Psoas muscle (tissue), 8 donors: ENCODE results near the gene KRTAP17-1. TPM values are rescaled to one million over a fixed set of nuclear protein-coding genes. Genes with fewer than 3 reads are reported as not detected.
"Not testable (repeated sequence)": the region's sequence is repeated elsewhere in the genome, so short reads cannot be mapped to it uniquely, and the experiment has no call there.

Experiments used
- ATAC-seq, 4 donors: fragments of 200-7000 bp; cut with Tn5 transposase; one replicate each; pipeline ENCODE4 v1.9.1; 2020; ENCODE audit warnings: moderate library complexity in 3 of 4, mild to moderate bottlenecking in 2 of 4
- DNase-seq, 2 donors: peaks; one replicate each; pipeline ENCODE4 v3.0.0-alpha.2; 2020
- H3K27ac ChIP-seq: fragments of 200-600 bp; one replicate; pipeline ENCODE4 v1.8.0; 2022
- H3K27me3 ChIP-seq, 3 donors: fragments of 200-600 bp in 1 of 3; one replicate each; pipeline versions ENCODE4 v1.6.1 to v1.8.0; 2013 to 2022; ENCODE audit warnings: low read length in 2 of 3, mild to moderate bottlenecking in 2 of 3, moderate library complexity in 1 of 3; ENCODE audit not compliant: insufficient read depth in 3 of 3
- H3K36me3 ChIP-seq, 2 donors: fragments of 200-600 bp in 1 of 2; one replicate each; pipeline versions ENCODE4 v1.6.1 to v1.8.0; 2013 to 2022; ENCODE audit warnings: low read depth in 1 of 2, mild to moderate bottlenecking in 1 of 2, moderate library complexity in 1 of 2; ENCODE audit not compliant: insufficient read depth in 1 of 2
- H3K4me1 ChIP-seq: fragments of 200-600 bp; one replicate; pipeline ENCODE4 v1.8.0; 2022
- H3K4me3 ChIP-seq: fragments of 200-600 bp; one replicate; pipeline ENCODE4 v1.8.0; 2022; ENCODE audit warnings: mild to moderate bottlenecking
- H3K9me3 ChIP-seq: fragments of 200-600 bp; one replicate; pipeline ENCODE4 v1.8.0; 2022
- WGBS, 3 donors: extraction: QIAGEN DNeasy Blood & Tissue Kit; methylation state at CpG; one replicate each; pipeline versions ENCODE4 v1.1.6 to v1.1.7; 2013; 5-methylcytosine and 5-hydroxymethylcytosine counted together
- intact Hi-C, 2 donors: fragments of 100-400 bp; cut with DNase I; formaldehyde crosslinking; loops; one replicate each; pipeline versions ENCODE4 v1.11.0 to v1.14.2; 2022
- polyA plus RNA-seq, 3 donors: library from polyadenylated mRNA; stranded (reverse); fragments of 200-250 nt; gene quantifications; one replicate each; pipeline ENCODE4 v1.2.3, GENCODE V29; 2013
- total RNA-seq, 4 donors: library from RNA; stranded (reverse); fragmentation: NEBNext Ultra II Directional in 2 of 4; extraction: Animal tissue kit (Norgen Biotek cat#: 25700) in 2 of 4; gene quantifications; one replicate each; pipeline versions ENCODE4 v1.2.1 to v1.2.4, GENCODE V29; 2021 to 2023
- TF ChIP-seq, protein P1 (sequence below): fragments of 200-600 bp; IDR thresholded peaks from one replicate; pipeline ENCODE4 v1.8.0; 2022; ENCODE audit warnings: antibody characterized with exemption
- donor health status: healthy with polysubstance abuse.
- donor health status: DM: no; HTN: no; CAD: no; lungs with moderate emphysema.
- donor health status: Bipolar disorder and iron deficiency.
- donor health status: healthy.
- donor health status: DM: yes; HTN: yes; CAD: no.
- donor health status: DM: no; HTN: no; CAD: no.
- donor health status: DM: no; HTN: no; CAD: no.
- donor health status: DM: yes; HTN: yes; CAD: no.

The KRTAP17-1 gene
- total and polyA plus RNA-seq, 7 donors, result not detected

- H3K9me3 ChIP-seq, result no peaks in the 10 kb centered on the region
- intact Hi-C loops, result no loop called here
- peaks cover 0 to 5% (median 3%) of the 10 kb centered on the region in 3 donors for H3K27me3 ChIP-seq
- H3K36me3 ChIP-seq, result no peaks in the 10 kb centered on the region
- WGBS, 3 donors, result 76 to 80% (median 78%) methylated on average over 7 of the region's 7 CpGs
- no peak overlapping the region for H3K4me3 ChIP-seq
- TF ChIP-seq, protein P1, sequence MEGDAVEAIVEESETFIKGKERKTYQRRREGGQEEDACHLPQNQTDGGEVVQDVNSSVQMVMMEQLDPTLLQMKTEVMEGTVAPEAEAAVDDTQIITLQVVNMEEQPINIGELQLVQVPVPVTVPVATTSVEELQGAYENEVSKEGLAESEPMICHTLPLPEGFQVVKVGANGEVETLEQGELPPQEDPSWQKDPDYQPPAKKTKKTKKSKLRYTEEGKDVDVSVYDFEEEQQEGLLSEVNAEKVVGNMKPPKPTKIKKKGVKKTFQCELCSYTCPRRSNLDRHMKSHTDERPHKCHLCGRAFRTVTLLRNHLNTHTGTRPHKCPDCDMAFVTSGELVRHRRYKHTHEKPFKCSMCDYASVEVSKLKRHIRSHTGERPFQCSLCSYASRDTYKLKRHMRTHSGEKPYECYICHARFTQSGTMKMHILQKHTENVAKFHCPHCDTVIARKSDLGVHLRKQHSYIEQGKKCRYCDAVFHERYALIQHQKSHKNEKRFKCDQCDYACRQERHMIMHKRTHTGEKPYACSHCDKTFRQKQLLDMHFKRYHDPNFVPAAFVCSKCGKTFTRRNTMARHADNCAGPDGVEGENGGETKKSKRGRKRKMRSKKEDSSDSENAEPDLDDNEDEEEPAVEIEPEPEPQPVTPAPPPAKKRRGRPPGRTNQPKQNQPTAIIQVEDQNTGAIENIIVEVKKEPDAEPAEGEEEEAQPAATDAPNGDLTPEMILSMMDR, result no peak
- no peaks in the 10 kb centered on the region for H3K4me1 ChIP-seq
- DNase-seq, result no peak
- ATAC-seq, result no peak
- no peak overlapping the region for H3K27ac ChIP-seq
Measured at GRCh38 chr17:41352597-41353366, 37.3 kb upstream of the KRTAP17-1 start.

- Histone ChIP-seq H3K4me3 (no peak overlapping the region), H3K9me3 (no peaks in the 10 kb centered on the region), H3K36me3 (no peaks in the 10 kb centered on the region), H3K4me1 (no peaks in the 10 kb centered on the region), H3K27ac (no peak overlapping the region), H3K27me3 (peaks cover 0 to 5% (median 3%) of the 10 kb centered on the region in 3 donors)
- no peak for DNase-seq
- intact Hi-C loops, result no loop called here
- TF ChIP-seq, protein P1, result no peak
- 73 to 81% (median 76%) methylated on average over 2 of the region's 2 CpGs for WGBS, 3 donors
- no peak for ATAC-seq
Measured at GRCh38 chr17:41351177-41351576, 35.7 kb upstream of the KRTAP17-1 start.

- intact Hi-C loops, H3K4me3 ChIP-seq, H3K27ac ChIP-seq, DNase-seq, ATAC-seq, H3K27me3 ChIP-seq, H3K36me3 ChIP-seq, H3K9me3 ChIP-seq, H3K4me1 ChIP-seq: not testable (repeated sequence)
- WGBS, 3 donors, result 85 to 91% (median 88%) methylated on average over 16 of the region's 16 CpGs
Measured at GRCh38 chr17:41350381-41350878, 34.9 kb upstream of the KRTAP17-1 start, which contains the start of gene KRT33A. TSS of gene KRT33A (minus strand) at chr17:41350828. CDS start at chr17:41350767, 61 bp downstream.

GRCh38 chr17:41347869-41348760, 32.6 kb upstream of the KRTAP17-1 start:
- no peak overlapping the region for H3K27ac ChIP-seq
- no peaks in the 10 kb centered on the region for H3K9me3 ChIP-seq
- H3K4me3 ChIP-seq, result no peak overlapping the region
- no peaks in the 10 kb centered on the region for H3K27me3 ChIP-seq
- H3K36me3 ChIP-seq, result no peaks in the 10 kb centered on the region
- WGBS, 3 donors, result 87 to 90% (median 87%) methylated on average over 7 of the region's 7 CpGs
- no peaks in the 10 kb centered on the region for H3K4me1 ChIP-seq
- TF ChIP-seq, protein P1, result no peak
- ATAC-seq (no peak), DNase-seq (no peak)
- intact Hi-C loops, result no loop called here

DNA sequence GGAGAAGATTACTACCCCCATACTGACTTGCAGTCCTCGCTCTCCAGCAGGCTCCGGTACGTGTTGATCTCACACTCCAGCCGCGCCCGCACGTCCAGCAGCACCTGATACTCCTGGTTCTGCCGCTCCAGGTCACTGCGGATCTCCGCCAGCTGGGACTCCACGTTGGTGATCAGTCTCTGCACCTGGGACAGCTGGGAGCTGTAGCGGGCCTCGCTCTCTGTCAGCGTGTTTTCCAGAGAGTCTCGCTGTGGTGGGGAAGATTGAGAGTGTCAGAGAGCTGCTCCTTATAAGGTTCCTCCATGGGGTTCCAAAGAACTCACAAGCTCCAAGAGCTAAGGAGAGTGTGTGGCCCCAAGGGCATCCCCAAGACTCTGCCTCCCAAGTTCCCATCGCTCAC, 30.9 kb upstream of the KRTAP17-1 start:
- H3K4me3 ChIP-seq, H3K36me3 ChIP-seq, H3K4me1 ChIP-seq, intact Hi-C loops, DNase-seq, H3K27ac ChIP-seq, H3K9me3 ChIP-seq, H3K27me3 ChIP-seq, ATAC-seq: not testable (repeated sequence)
- 90 to 92% (median 91%) methylated on average over 15 to 16 of the region's 16 CpGs for WGBS, 3 donors
